Measurements from ENCODE around the gene DIO1.

- TF ChIP-seq CTCF (IDR thresholded peaks at IDR 0.05) (no peak), POLR2AphosphoS5 (IDR thresholded peaks at IDR 0.05) (no peak), POLR2A (IDR thresholded peaks at IDR 0.05) (no peak)
Measured at GRCh38 chr1:53951697-53952096, 57.7 kb downstream of the DIO1 start.

Measured in stomach (tissue), 4 donors.